Uterus (tissue), 2 donors: Measurements from ENCODE around the gene INIP.

ENCODE experiments used
- CTCF ChIP-seq, 4 experiments: fragments of 200-600 bp in 2 of 4; fragments of 450-650 bp in 2 of 4; sonication (generic) in 2 of 4; IDR thresholded peaks; one replicate each; pipeline ENCODE4 v1.5.1; 2016 to 2019; ENCODE audit warnings: antibody characterized with exemption in 4 of 4, mild to moderate bottlenecking in 2 of 4, moderate library complexity in 1 of 4
- POLR2A ChIP-seq, 2 donors: fragments of 450-650 bp; IDR thresholded peaks; one replicate each; pipeline ENCODE4 v1.6.1; 2016; ENCODE audit warnings: antibody characterized with exemption in 2 of 2, mild to moderate bottlenecking in 1 of 2, moderate library complexity in 1 of 2

GRCh38 chr9:112761912-112762655 is 44.2 kb upstream of the INIP start:
- TF ChIP-seq CTCF (IDR thresholded peaks at IDR 0.05) = no peak
- no peak for TF ChIP-seq POLR2A (IDR thresholded peaks at IDR 0.05)
